Lower lobe of right lung (tissue), 2 donors: ENCODE data around the gene TMEM9. TPM values are rescaled to one million over a fixed set of nuclear protein-coding genes. Genes with fewer than 3 reads are reported as not detected.

ENCODE experiments used
- ATAC-seq, 2 donors: fragments of 200-7000 bp; cut with Tn5 transposase; one replicate each; pipeline ENCODE4 v1.9.1; 2020 to 2022; ENCODE audit warnings: mild to moderate bottlenecking in 2 of 2, moderate library complexity in 2 of 2
- DNase-seq: peaks from one replicate; pipeline ENCODE4 v3.0.0-alpha.2; 2020
- H3K27ac ChIP-seq: fragments of 200-600 bp; one replicate; pipeline ENCODE4 v1.8.0; 2022
- H3K27me3 ChIP-seq: fragments of 200-600 bp; one replicate; pipeline ENCODE4 v1.8.0; 2022; ENCODE audit warnings: low read depth
- H3K36me3 ChIP-seq: fragments of 200-600 bp; one replicate; pipeline ENCODE4 v1.8.0; 2022; ENCODE audit warnings: mild to moderate bottlenecking
- H3K4me1 ChIP-seq: fragments of 200-600 bp; one replicate; pipeline ENCODE4 v1.8.0; 2022
- H3K4me3 ChIP-seq: fragments of 200-600 bp; one replicate; pipeline ENCODE4 v1.8.0; 2022; ENCODE audit warnings: mild to moderate bottlenecking
- H3K9me3 ChIP-seq: fragments of 200-600 bp; one replicate; pipeline ENCODE4 v1.8.0; 2022
- CTCF ChIP-seq: fragments of 200-600 bp; IDR thresholded peaks from one replicate; pipeline ENCODE4 v1.8.0; 2022; ENCODE audit warnings: antibody characterized with exemption, mild to moderate bottlenecking
- intact Hi-C: fragments of 100-400 bp; cut with DNase I; formaldehyde crosslinking; loops from one replicate; pipeline ENCODE4 v1.11.0; 2022
- total RNA-seq: library from RNA; stranded (reverse); fragmentation: NEBNext Ultra II Directional; extraction: Animal tissue kit (Norgen Biotek cat#: 25700); gene quantifications from one replicate; pipeline ENCODE4 v1.2.1, GENCODE V29; 2021
- donor health status: DM: no; HTN: yes; CAD: no; lungs with severe emphysema.

The TMEM9 gene
- total RNA-seq, 1 donor from 2014 or later: 47.9 TPM

GRCh38 chr1:201113451-201114244 is 40.6 kb downstream of the TMEM9 start:
- intact Hi-C loops: no loop called here
- H3K27me3 ChIP-seq: peaks cover 7% of the 10 kb centered on the region
- no peak for TF ChIP-seq CTCF
- H3K4me3 ChIP-seq: peak overlapping the region; percentile 67
- DNase-seq: no peak
- H3K27ac ChIP-seq: no peak overlapping the region
- H3K4me1 ChIP-seq: peaks cover 3% of the 10 kb centered on the region
- H3K36me3 ChIP-seq: no peaks in the 10 kb centered on the region
- ATAC-seq: no peak
- no peaks in the 10 kb centered on the region for H3K9me3 ChIP-seq

- H3K36me3 ChIP-seq: no peaks in the 10 kb centered on the region
- peaks cover 7% of the 10 kb centered on the region for H3K27me3 ChIP-seq
- no peaks in the 10 kb centered on the region for H3K9me3 ChIP-seq
- DNase-seq (no peak), ATAC-seq (no peak)
- no peak for TF ChIP-seq CTCF
- H3K4me1 ChIP-seq: peaks cover 3% of the 10 kb centered on the region
- H3K27ac ChIP-seq: no peak overlapping the region
- intact Hi-C loops: no loop called here
- no peak overlapping the region for H3K4me3 ChIP-seq
Observed at GRCh38 chr1:201112926-201113325, 41.3 kb downstream of the TMEM9 start.

GRCh38 chr1:201112173-201112731 is 42.0 kb downstream of the TMEM9 start, which contains the start of gene CACNA1S:
CACNA1S (minus strand) TSS chr1:201112426; CDS start chr1:201112339, 87 bp downstream.
- Histone ChIP-seq H3K4me1 (peaks cover 3% of the 10 kb centered on the region), H3K27me3 (peaks cover 7% of the 10 kb centered on the region), H3K36me3 (no peaks in the 10 kb centered on the region), H3K9me3 (no peaks in the 10 kb centered on the region), H3K4me3 (no peak within 1 kb of the TSS), H3K27ac (no peak within 1 kb of the TSS)
- DNase-seq: no peak
- TF ChIP-seq CTCF: no peak
- ATAC-seq: no peak
- intact Hi-C loops: no loop called here

- Histone ChIP-seq H3K9me3 (no peaks in the 10 kb centered on the region), H3K4me3 (no peak overlapping the region), H3K27ac (no peak overlapping the region), H3K36me3 (no peaks in the 10 kb centered on the region), H3K4me1 (peaks cover 3% of the 10 kb centered on the region), H3K27me3 (peaks cover 7% of the 10 kb centered on the region)
- intact Hi-C loops: no loop called here
- DNase-seq (no peak), ATAC-seq (no peak)
- no peak for TF ChIP-seq CTCF
Observed at GRCh38 chr1:201111672-201112071, 42.6 kb downstream of the TMEM9 start.

GRCh38 chr1:201111156-201111555 is 43.1 kb downstream of the TMEM9 start:
- ATAC-seq: peak in 1 of 2 donors; percentile 31
- intact Hi-C loops: no loop called here
- no peak for TF ChIP-seq CTCF

More at GRCh38 chr1:201111156-201111555, 43.1 kb downstream of the TMEM9 start:
- H3K27me3 ChIP-seq: peaks cover 7% of the 10 kb centered on the region
- H3K36me3 ChIP-seq: no peaks in the 10 kb centered on the region
- peaks cover 3% of the 10 kb centered on the region for H3K4me1 ChIP-seq
- H3K27ac ChIP-seq: no peak overlapping the region
- H3K9me3 ChIP-seq: no peaks in the 10 kb centered on the region
- DNase-seq: no peak
- H3K4me3 ChIP-seq: no peak overlapping the region
